H1 (cell line): ENCODE data around the gene KIZ. TPM values are rescaled to one million over a fixed set of nuclear protein-coding genes. Genes with fewer than 3 reads are reported as not detected.

Source experiments
- CTCF ChIA-PET: fragments of 300-600 bp; sonication (Branson Sonifier 250); formaldehyde crosslinking; loops from one replicate; lab custom pipeline; 2021; ENCODE audit not compliant: partially characterized antibody; lab: Charles Lee
- POLR2A ChIA-PET: fragments of 300-600 bp; sonication (Branson Sonifier 250); formaldehyde crosslinking; loops from one replicate; lab custom pipeline; 2021; ENCODE audit warnings: inconsistent platforms; ENCODE audit not compliant: partially characterized antibody; lab: Charles Lee
- DNase-seq, 2 experiments: peaks; one replicate each; pipeline versions ENCODE4 v3.0.0 to v3.0.0-alpha.2; 2010 to 2022; ENCODE audit warnings: low spot score in 2 of 2, low read depth in 1 of 2, mixed read lengths in 1 of 2
- FAIRE-seq: peaks from 2 replicates; lab custom pipeline; 2011; peaks lifted over from hg19 to GRCh38; lab: Jason Lieb, UNC
- H2AFZ ChIP-seq: 2 replicates; pipeline ENCODE4 v1.8.1; 2012; ENCODE audit warnings: low read length, inconsistent platforms
- H2AK5ac ChIP-seq: 2 replicates; pipeline ENCODE4 v1.6.1; 2013; ENCODE audit warnings: low read depth, low read length
- H2BK120ac ChIP-seq: replicated peaks from 2 replicates; pipeline ENCODE3; 2013; ENCODE audit warnings: low read depth, low read length, inconsistent platforms
- H2BK12ac ChIP-seq: 2 replicates; pipeline ENCODE4 v1.6.1; 2013; ENCODE audit warnings: low read depth, low read length
- H2BK15ac ChIP-seq: 2 replicates; pipeline ENCODE4 v1.6.1; 2013; ENCODE audit warnings: low read length
- H2BK20ac ChIP-seq: 2 replicates; pipeline ENCODE4 v1.6.1; 2013; ENCODE audit warnings: low read length
- H2BK5ac ChIP-seq: 2 replicates; pipeline ENCODE4 v1.6.1; 2013; ENCODE audit warnings: low read depth, low read length
- H3K14ac ChIP-seq: 2 replicates; pipeline ENCODE4 v1.6.1; 2013; ENCODE audit warnings: inconsistent platforms; ENCODE audit not compliant: insufficient read length
- H3K18ac ChIP-seq: 2 replicates; pipeline ENCODE4 v1.6.1; 2013; ENCODE audit warnings: low read length; ENCODE audit errors: extremely low read depth
- H3K23ac ChIP-seq: 2 replicates; pipeline ENCODE4 v1.6.1; 2013; ENCODE audit warnings: inconsistent platforms; ENCODE audit not compliant: insufficient read length
- H3K23me2 ChIP-seq: 2 replicates; pipeline ENCODE4 v1.6.1; 2013; ENCODE audit warnings: low read depth, low read length
- H3K27ac ChIP-seq: 2 replicates; pipeline ENCODE4 v1.6.1; 2011; ENCODE audit warnings: low read depth, low read length, inconsistent platforms
- H3K27me3 ChIP-seq, 4 experiments: replicated peaks in 1 of 4; 1 replicate in 1 of 4; 2 replicates in 3 of 4; pipeline versions ENCODE4 v1.6.1 to v1.8.1; 2011 to 2013; ENCODE audit warnings: low read length in 3 of 4, mild to moderate bottlenecking in 3 of 4, inconsistent platforms in 2 of 4, mixed read lengths in 2 of 4, moderate library complexity in 1 of 4; ENCODE audit not compliant: control insufficient read depth in 3 of 4, insufficient read depth in 3 of 4; ENCODE audit errors: extremely low read depth in 1 of 4
- H3K36me3 ChIP-seq, 4 experiments: 2 replicates each; pipeline versions ENCODE4 v1.6.1 to v1.8.1; 2011 to 2013; ENCODE audit warnings: mild to moderate bottlenecking in 4 of 4, low read length in 3 of 4, moderate library complexity in 2 of 4, control low read depth in 1 of 4, inconsistent platforms in 1 of 4; ENCODE audit not compliant: insufficient read depth in 4 of 4, control insufficient read depth in 2 of 4
- H3K4ac ChIP-seq: replicated peaks from 2 replicates; pipeline ENCODE3; 2013; ENCODE audit warnings: low read length, low read depth, mixed read lengths, inconsistent platforms; ENCODE audit not compliant: insufficient read length
- H3K4me1 ChIP-seq, 4 experiments: replicated peaks in 1 of 4; 1 replicate in 1 of 4; 2 replicates in 3 of 4; pipeline versions ENCODE4 v1.6.1 to v1.8.1; 2011 to 2013; ENCODE audit warnings: low read length in 3 of 4, inconsistent platforms in 2 of 4, mixed read lengths in 1 of 4; ENCODE audit not compliant: insufficient read depth in 4 of 4, control insufficient read depth in 3 of 4
- H3K4me2 ChIP-seq, 2 experiments: 2 replicates each; pipeline versions ENCODE4 v1.6.1 to v1.8.1; 2011 to 2013; ENCODE audit warnings: low read depth in 2 of 2, low read length in 2 of 2, control low read depth in 1 of 2, inconsistent platforms in 1 of 2, mild to moderate bottlenecking in 1 of 2; ENCODE audit not compliant: insufficient read depth in 1 of 2
- H3K4me3 ChIP-seq, 4 experiments: fragments of 200-600, 300-600 bp in 1 of 4; sonication (generic), shearing (Covaris generic), sonication (Bioruptor Twin) in 1 of 4; 2 replicates each; pipeline versions ENCODE4 v1.5.1 to v1.8.1; 2011 to 2016; ENCODE audit warnings: low read length in 4 of 4, low read depth in 3 of 4, control low read depth in 2 of 4, inconsistent platforms in 2 of 4, mild to moderate bottlenecking in 2 of 4, mixed read lengths in 1 of 4, moderate library complexity in 1 of 4; ENCODE audit not compliant: insufficient read depth in 2 of 4; ENCODE audit errors: extremely low read depth in 1 of 4
- H3K56ac ChIP-seq: replicated peaks from 2 replicates; pipeline ENCODE3; 2013; ENCODE audit warnings: low read depth, mild to moderate bottlenecking, mixed read lengths, low read length, inconsistent platforms; ENCODE audit not compliant: insufficient read length
- H3K79me1 ChIP-seq: 2 replicates; pipeline ENCODE4 v1.6.1; 2013; ENCODE audit warnings: low read depth, low read length, control low read depth
- H3K79me2 ChIP-seq, 2 experiments: 2 replicates each; pipeline versions ENCODE4 v1.6.1 to v1.8.1; 2012 to 2013; ENCODE audit warnings: low read length in 2 of 2, mild to moderate bottlenecking in 2 of 2, inconsistent platforms in 1 of 2; ENCODE audit not compliant: insufficient read depth in 2 of 2, control insufficient read depth in 1 of 2
- H3K9ac ChIP-seq, 4 experiments: replicated peaks in 1 of 4; 1 replicate in 1 of 4; 2 replicates in 3 of 4; pipeline versions ENCODE4 v1.6.1 to v1.8.1; 2011 to 2013; ENCODE audit warnings: low read depth in 3 of 4, low read length in 3 of 4, control low read depth in 2 of 4, mild to moderate bottlenecking in 2 of 4, moderate library complexity in 2 of 4, inconsistent platforms in 1 of 4; ENCODE audit errors: extremely low read depth in 1 of 4
- H3K9me3 ChIP-seq, 2 experiments: 2 replicates each; pipeline versions ENCODE4 v1.6.1 to v1.8.1; 2012 to 2013; ENCODE audit warnings: mild to moderate bottlenecking in 2 of 2, moderate library complexity in 2 of 2, control low read depth in 1 of 2, inconsistent platforms in 1 of 2, low read depth in 1 of 2, low read length in 1 of 2, mixed read lengths in 1 of 2; ENCODE audit not compliant: insufficient read depth in 2 of 2
- H4K20me1 ChIP-seq, 2 experiments: replicated peaks in 1 of 2; 2 replicates each; pipeline versions ENCODE3 to v1.8.1; 2011 to 2013; ENCODE audit warnings: inconsistent platforms in 2 of 2, low read length in 2 of 2, mild to moderate bottlenecking in 1 of 2; ENCODE audit not compliant: insufficient read depth in 2 of 2, control insufficient read depth in 1 of 2
- H4K5ac ChIP-seq: 2 replicates; pipeline ENCODE4 v1.6.1; 2013; ENCODE audit warnings: low read length, low read depth, mixed read lengths, inconsistent platforms; ENCODE audit not compliant: insufficient read length
- H4K8ac ChIP-seq: 2 replicates; pipeline ENCODE4 v1.8.0; 2013; ENCODE audit warnings: mild to moderate bottlenecking, moderate library complexity, low read length, inconsistent platforms; ENCODE audit not compliant: insufficient read depth; ENCODE audit errors: extremely low read depth
- H4K91ac ChIP-seq: replicated peaks from 2 replicates; pipeline ENCODE3; 2013; ENCODE audit warnings: low read length, mixed read lengths, inconsistent platforms; ENCODE audit not compliant: insufficient read length
- BACH1 ChIP-seq: IDR thresholded peaks from 2 replicates; pipeline ENCODE4 v1.6.1; 2012; ENCODE audit warnings: low read length, improper control_type of control experiment
- CREB1 ChIP-seq: IDR thresholded peaks from 2 replicates; pipeline ENCODE4 v1.6.1; 2012; ENCODE audit warnings: inconsistent platforms
- CTBP2 ChIP-seq: IDR thresholded peaks from 2 replicates; pipeline ENCODE4 v1.7.0; 2011; ENCODE audit warnings: borderline replicate concordance, mild to moderate bottlenecking, moderate library complexity, mixed read lengths, low read length; ENCODE audit not compliant: insufficient read depth, insufficient read length
- FOSL1 ChIP-seq: IDR thresholded peaks from 2 replicates; pipeline ENCODE4 v1.6.1; 2011; ENCODE audit warnings: mild to moderate bottlenecking, low read depth, low read length, moderate library complexity; ENCODE audit not compliant: insufficient read depth
- KDM4A ChIP-seq: IDR thresholded peaks from one replicate; pipeline ENCODE4 v1.7.1; 2012; ENCODE audit warnings: low read depth, mild to moderate bottlenecking, moderate library complexity, low read length, inconsistent platforms; ENCODE audit not compliant: severe bottlenecking
- MAX ChIP-seq: IDR thresholded peaks from 2 replicates; pipeline ENCODE4 v1.6.1; 2012; ENCODE audit warnings: inconsistent platforms
- PHF8 ChIP-seq: fragments of 200-600 bp; sonication (generic); conservative IDR thresholded peaks from 2 replicates; pipeline ENCODE4 v1.7.1; 2012; ENCODE audit warnings: low read depth, mild to moderate bottlenecking, inconsistent platforms, low read length, moderate library complexity
- POLR2AphosphoS5 ChIP-seq: IDR thresholded peaks from 2 replicates; pipeline ENCODE4 v1.6.1; 2011; ENCODE audit warnings: low read depth, low read length
- RBBP5 ChIP-seq: IDR thresholded peaks from 2 replicates; pipeline ENCODE4 v1.7.1; 2012; ENCODE audit warnings: low read depth, mild to moderate bottlenecking, inconsistent platforms, low read length, moderate library complexity, borderline replicate concordance
- WGBS, 2 experiments: shearing (Covaris generic) in 1 of 2; methylation state at CpG; one replicate each; pipeline versions ENCODE4 v1.1.6 to v1.1.7; 2013 to 2015; ENCODE audit warnings: low lambda C conversion rate in 2 of 2, mixed read lengths in 2 of 2, inconsistent platforms in 1 of 2, low coverage in 1 of 2, missing lambda C conversion rate in 1 of 2; ENCODE audit not compliant: insufficient replicate concordance in 2 of 2, insufficient coverage in 1 of 2, insufficient read length in 1 of 2; ENCODE audit errors: extremely low coverage in 1 of 2, missing lambda C conversion rate in 1 of 2; 5-methylcytosine and 5-hydroxymethylcytosine counted together
- polyA plus RNA-seq, 7 experiments: library from polyadenylated mRNA; depleted of rRNA in 3 of 7; stranded (reverse) in 5 of 7; unstranded in 2 of 7; fragments of >200 nt in 5 of 7; fragments of 200-250 nt in 2 of 7; gene quantifications; 1 replicate in 5 of 7; 2 replicates in 1 of 7; 4 replicates in 1 of 7; pipeline versions ENCODE4 v1.2.1 to v1.2.3, GENCODE V29; 2011 to 2013; ENCODE audit warnings: missing spikeins in 2 of 7, mixed read lengths in 2 of 7
- total RNA-seq: library from RNA; stranded (reverse); fragmentation: NEBNext Ultra II Directional; extraction: Animal tissue kit (Norgen Biotek cat#: 25700); gene quantifications from 2 replicates; pipeline ENCODE4 v1.2.1, GENCODE V29; 2021

KIZ gene
- total and polyA plus RNA-seq, 2 of the 8 experiments (the other 6 are each of a cell fraction or from before 2014, with no cell fraction given) = 13.0 to 51.7 TPM

DNA sequence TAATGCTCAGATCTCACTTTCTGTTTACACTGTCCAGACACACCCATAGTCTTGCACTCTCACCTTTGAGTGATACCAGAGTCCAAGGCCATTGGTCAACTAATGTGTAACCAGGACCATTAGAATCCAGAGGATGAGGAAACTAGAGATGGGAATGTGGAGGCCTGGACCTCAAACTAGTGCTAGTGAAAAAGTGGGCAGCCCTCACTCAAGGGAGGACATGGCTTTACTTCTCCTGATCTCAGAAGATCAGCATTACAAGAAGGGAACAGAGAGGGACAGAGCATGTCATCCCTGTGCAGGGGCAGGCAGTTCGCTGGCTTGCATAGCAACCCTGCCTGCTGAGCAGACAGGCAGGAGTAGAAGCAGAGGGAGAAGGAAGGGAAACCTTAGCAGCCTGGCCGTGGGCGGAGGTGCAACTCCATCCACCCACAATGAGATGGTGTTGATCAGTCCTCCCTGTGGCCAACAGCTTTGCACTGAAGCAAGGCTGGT, 154.7 kb downstream of the KIZ start:
- H3K79me1 ChIP-seq = no peaks in the 10 kb centered on the region
- H3K4me2 ChIP-seq = no peak overlapping the region
- no peak overlapping the region for H3K4me3 ChIP-seq
- H4K20me1 ChIP-seq = no peaks in the 10 kb centered on the region
- H2BK20ac ChIP-seq = no peak overlapping the region
- no peaks in the 10 kb centered on the region for H3K27me3 ChIP-seq
- no peaks in the 10 kb centered on the region for H3K79me2 ChIP-seq
- H3K27ac ChIP-seq = no peak overlapping the region
- no peaks in the 10 kb centered on the region for H3K4me1 ChIP-seq
- ChIA-PET CTCF (no interaction called here), POLR2A (interaction anchor here (1.2 kb wide), 1 partner anchor 23 kb away, joined by 3 read pairs; no protein-coding TSS in a partner anchor)
- FAIRE-seq = no peak
- H4K8ac ChIP-seq = no peak overlapping the region
- no peak overlapping the region for H3K14ac ChIP-seq
- no peak overlapping the region for H3K18ac ChIP-seq
- H3K9ac ChIP-seq = no peak overlapping the region
- no peak overlapping the region for H2BK12ac ChIP-seq
- H2BK5ac ChIP-seq = no peak overlapping the region
- H4K91ac ChIP-seq = no peak overlapping the region
- H3K4ac ChIP-seq = no peak overlapping the region
- peak overlapping the region; percentile 17; the same call in 1 of the 2 replicates for H2AFZ ChIP-seq
- TF ChIP-seq MAX (no peak), CREB1 (no peak), BACH1 (no peak), FOSL1 (no peak), POLR2AphosphoS5 (no peak), CTBP2 (no peak), KDM4A (no peak), PHF8 (no peak), RBBP5 (no peak)
- TF ChIP-seq, all 59 proteins: peak for 0
- no peaks in the 10 kb centered on the region for H3K36me3 ChIP-seq
- H4K5ac ChIP-seq = no peak overlapping the region
- H2BK15ac ChIP-seq = no peak overlapping the region
- 71% methylated on average over 3 of the region's 3 CpGs; no CpG with 5 or more reads in 1 of the 2 experiments for WGBS, 2 experiments
- no peaks in the 10 kb centered on the region for H3K9me3 ChIP-seq
- H3K23me2 ChIP-seq = no peaks in the 10 kb centered on the region
- H2AK5ac ChIP-seq = no peak overlapping the region
- no peak for DNase-seq
- no peak overlapping the region for H3K23ac ChIP-seq
- H2BK120ac ChIP-seq = no peak overlapping the region
- no peak overlapping the region for H3K56ac ChIP-seq
